ENCODE data around the gene PI4KB.

The PI4KB gene

DNA sequence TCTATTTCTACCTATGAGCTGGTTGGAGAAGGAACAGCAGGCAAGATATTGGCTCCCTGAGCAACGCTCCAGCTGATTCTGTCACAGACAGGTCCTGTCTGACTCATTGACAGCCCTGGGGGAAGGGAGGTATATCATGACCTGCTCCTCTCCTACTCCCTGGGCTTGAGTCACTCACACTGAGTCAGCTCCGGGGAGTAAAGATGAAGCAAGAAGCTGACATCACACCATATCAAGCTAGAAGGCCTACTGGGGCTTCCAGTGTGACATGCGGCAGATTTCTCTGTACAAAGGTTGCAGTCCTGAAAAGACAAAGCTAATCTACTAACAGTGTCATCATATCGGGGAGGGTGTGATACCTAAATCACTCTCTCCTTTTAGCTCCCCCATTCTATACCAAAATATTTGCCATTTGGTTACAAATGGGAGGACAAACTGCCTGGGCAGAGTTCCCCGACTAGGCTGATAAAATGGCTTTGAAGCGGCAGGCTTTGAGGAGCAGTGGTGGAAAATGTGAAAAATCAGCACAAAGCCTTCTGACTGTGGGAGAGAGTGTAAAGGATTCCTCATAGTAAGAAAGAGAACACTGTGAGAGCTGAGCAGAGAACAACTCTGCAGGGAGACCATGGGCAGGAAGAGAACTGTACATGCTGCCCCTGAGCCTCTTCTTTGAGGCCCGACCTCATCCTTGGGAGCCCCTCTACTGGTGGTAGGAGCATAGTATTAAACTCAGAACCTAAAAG is 15.5 kb downstream of the PI4KB start:
- DNase-seq = peak; percentile 99

DNA sequence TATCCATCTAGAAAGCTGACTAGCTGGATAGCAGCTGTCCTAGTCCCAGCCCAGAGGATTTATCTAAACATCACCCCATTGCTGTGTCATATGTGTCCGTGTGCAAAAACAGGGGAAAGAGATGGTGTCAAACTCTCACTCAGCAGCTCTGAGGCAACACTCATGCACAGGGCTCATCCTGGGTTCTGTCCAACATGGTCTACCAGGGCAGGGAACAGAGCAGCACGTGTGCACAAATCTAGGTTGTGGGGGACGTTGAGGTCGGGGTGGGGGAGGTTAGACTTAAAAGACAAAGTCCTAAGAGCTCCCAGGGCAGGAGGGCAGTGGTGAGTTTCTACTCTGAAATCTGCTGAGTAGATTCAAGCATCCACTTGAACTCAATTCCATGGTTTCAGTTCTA is 16.2 kb downstream of the PI4KB start:
- DNase-seq = no peak

- peak; percentile 49 for DNase-seq
Observed at GRCh38 chr1:151309811-151310323, 17.3 kb downstream of the PI4KB start.

GRCh38 chr1:151294742-151295462 is 32.3 kb downstream of the PI4KB start:
- DNase-seq = no peak

GRCh38 chr1:151293093-151293492 is 34.1 kb downstream of the PI4KB start:
- DNase-seq = no peak

DNA sequence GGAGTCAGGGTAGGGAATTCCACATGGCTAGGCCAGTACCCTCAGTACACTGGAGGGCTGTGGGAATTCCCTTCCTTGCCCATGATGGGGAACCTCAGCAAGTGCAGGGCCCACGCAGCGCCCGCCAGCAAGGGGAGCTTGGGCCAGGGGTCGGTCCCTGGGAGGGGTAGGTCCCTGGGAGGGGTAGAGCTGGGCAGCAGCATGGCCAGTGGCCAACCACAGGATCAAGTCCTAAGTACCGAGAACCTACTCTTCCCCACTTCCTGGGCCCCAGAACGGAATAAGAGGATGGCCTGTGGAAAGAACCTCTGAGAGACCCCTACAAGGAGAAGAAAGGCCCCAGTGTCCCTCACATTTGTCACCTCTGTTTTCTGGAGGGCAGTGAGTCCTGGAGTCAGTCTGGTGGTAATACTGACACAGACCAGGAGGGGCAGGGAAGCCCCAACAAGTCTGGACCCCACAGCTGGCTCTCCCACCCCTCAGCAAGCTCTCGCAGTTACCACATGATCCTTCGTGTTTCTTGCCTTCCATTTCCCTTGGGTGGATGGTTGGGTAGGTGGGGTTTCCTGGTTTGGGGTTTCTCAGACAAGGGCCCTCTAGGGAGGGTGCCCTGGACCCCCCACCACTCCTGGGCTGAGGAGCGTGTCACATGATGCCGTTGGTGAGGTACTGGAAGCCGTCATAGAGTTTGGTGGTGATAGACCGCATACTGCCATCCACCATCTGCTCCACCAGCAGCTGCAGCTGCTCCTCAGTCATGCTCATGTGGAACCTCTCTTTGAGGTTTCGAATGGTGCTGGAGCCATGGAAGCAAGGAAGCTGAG is 34.8 kb downstream of the PI4KB start:
- DNase-seq = no peak

DNA sequence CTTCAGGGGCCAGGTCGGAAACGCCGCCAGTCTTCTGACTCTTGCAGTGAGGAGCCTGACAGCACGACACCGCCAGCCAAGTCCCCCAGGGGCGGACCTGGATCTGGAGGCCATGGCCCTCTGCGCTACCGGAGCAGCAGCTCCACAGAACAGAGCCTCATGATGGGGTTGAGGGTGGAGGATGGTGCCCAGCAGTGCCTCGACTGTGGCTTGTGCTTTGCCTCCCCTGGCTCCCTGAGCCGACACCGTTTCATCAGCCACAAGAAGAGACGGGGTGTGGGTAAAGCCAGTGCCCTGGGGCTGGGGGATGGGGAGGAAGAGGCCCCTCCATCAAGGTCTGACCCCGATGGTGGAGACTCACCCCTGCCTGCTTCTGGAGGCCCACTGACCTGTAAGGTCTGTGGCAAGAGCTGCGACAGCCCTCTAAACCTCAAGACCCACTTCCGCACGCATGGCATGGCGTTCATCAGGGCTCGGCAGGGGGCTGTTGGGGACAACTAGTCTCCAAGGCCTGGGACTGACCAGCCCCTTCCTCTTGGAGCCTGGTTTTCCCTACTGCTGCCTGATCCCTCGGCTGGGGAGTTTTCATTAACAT is 36.4 kb downstream of the PI4KB start:
- DNase-seq = no peak

DNA sequence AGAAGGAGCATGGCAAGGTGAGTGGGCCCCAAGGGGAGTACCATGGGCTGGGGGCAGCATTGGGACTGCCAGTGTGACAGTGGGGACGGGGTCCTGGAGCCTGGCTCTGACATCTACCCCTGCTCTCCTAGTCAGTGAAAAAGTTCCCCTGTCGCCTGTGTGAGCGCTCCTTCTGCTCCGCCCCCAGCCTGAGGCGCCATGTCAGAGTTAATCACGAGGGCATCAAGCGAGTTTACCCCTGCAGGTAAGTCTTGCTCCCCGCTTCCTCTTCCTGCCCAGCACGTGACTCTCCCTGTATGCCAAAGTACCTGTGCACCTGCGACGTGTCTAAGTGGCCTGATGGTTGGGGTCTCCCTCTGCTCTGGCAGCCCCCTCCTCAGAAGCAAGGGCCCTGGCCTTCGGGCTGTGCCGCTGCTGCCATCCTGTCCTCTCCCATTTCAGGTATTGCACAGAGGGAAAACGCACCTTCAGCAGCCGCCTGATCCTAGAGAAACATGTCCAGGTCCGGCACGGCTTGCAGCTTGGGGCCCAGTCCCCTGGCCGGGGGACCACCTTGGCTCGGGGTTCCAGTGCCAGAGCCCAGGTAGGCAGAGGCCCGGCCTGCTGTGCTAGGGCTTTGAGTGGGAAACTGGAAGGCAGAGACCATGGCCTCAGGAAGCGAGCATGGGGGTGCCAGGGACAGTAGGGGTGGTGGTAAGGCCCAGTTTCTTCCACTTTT is 37.1 kb downstream of the PI4KB start:
- no peak for DNase-seq

GRCh38 chr1:151289080-151289935 is 37.9 kb downstream of the PI4KB start:
- no peak for DNase-seq

- DNase-seq = no peak
Observed at GRCh38 chr1:151288502-151288901, 38.7 kb downstream of the PI4KB start.

GRCh38 chr1:151287767-151288500 is 39.3 kb downstream of the PI4KB start:
- DNase-seq = no peak

DNA sequence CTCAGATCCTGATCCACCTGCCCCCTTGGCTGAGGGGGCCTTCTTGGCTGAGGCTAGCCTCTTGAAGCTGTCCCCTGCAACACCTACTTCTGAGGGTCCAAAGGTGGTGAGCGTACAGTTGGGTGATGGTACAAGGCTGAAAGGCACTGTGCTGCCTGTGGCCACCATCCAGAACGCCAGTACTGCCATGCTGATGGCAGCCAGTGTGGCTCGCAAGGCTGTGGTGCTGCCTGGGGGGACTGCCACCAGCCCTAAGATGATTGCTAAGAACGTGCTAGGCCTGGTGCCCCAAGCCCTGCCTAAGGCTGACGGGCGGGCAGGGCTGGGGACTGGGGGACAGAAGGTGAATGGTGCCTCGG is 39.9 kb downstream of the PI4KB start:
- DNase-seq = no peak

- no peak for DNase-seq
Observed at GRCh38 chr1:151286619-151287340, 40.4 kb downstream of the PI4KB start.

DNA sequence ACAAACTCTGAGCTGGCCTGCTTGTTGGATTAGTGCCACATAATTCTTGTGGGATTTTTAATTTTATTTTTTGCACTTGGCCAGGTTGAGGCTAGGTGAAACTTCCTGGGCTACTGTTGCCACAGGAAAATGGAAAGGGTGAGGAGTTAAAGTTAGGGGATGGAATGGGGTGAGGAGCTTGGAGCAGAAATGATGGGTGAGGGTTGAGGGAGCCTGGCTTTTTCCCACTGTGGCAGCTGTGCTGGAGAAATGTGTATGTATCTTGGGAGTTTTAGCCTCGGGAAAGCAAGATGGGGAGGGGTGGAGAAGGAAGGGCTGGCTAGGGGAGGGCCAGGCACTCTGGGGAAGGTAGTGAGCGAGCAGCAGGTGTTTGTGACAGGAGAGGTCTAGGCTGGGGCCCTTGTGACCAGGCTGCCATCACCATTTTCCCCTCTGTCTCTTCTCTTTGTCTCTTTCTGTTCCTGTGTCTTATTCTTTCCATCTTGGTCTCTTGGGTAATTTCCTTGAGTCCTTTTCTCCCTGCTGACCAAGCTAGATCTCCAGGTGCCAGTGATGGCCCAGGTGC is 43.1 kb downstream of the PI4KB start:
- DNase-seq = no peak

DNA sequence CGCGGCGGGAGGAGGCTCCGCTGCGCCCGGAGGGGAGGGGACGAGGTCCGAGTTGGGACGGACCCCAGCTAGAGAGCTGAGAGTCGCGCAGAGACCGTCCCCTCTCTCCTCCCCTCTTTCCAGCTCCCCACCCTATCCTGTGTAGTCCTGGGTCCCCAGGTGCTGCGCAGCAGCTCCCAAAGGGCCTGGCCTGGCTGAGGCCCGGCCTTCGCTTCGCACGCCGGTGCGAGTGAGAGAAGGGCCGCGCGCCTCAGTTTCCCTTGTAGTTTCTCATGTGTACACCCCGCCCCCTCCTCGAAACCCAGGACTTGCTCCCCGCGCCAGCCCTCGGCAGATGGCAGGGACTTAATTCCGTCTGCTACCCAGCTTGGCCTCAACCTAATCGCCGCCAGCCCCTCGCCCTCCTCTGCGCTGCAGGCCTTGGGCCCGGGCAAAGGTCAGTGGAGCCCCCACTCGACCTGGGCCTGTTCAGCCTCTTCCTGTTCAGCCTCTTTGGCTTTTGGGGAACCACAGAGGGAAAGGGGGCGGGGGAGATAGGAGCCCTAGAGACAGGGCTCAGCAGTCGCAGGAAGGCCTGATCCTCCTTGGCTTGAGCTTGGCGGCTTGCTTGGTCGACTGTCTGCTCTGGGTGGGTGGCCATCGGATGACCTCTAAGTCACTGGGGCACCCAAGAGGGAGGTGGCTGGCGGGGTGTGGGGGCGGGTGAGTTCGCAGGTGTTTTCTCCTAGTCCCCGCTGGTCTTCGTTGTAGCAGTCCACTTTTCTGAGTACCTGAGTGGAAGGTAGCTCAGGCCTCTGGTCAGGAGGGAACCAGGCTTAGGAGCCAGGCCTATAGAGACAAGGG is 44.1 kb downstream of the PI4KB start:
- no peak for DNase-seq

DNA sequence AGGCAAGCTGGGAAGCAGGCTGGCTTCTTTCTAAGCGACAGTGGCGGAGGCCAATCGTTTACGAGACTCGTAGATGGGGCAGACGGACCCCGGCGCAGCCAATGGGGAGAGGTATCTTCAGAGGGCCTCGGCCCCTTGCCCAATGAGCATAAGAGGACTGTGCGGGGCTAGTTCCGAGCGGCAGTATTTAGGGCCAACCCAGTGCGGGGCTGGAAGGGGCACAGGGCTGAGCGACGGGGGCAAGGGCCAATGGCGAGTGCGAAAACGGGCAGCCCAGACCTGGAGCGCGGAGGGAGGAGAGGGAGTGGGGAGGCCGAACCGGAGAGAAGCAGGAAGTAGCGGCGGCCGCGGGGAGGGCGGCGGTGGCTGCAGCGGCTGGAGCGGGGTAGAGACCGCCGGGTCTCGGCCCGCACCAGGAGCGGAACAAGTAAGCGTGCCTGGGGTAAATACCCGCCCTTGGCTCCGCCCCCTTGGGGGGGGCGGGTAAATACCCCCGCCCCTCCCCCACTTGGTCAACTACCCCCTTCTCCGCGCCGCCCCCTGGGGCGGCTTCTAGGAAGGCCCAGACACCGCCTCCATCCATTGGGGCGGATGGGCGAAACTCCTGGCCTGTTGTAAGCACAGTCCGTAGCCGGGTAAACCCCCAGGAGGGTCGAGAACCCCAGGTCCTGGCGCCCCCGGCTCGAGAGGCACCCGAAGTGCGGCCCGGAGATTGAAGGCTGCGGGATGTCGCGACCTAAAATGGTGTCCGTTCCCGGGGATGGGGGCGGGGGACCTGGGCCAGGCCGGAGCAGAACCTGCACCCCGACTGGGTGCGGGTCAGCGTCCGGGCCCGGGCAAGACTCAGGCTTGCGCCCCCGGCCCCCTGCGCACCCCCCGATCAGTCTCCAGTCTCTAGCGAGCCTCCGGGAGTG is 45.0 kb downstream of the PI4KB start, which contains the start of gene ZNF687:
Gene ZNF687 (plus strand): TSS at position 331 of the 914 bp plus-strand sequence. CDS start 3,993 bp downstream, outside the sequence.
- DNase-seq = peak; percentile 100

All from fibroblast of skin of abdomen (primary cell).